Coronary artery (tissue), 2 donors: ENCODE data around the gene NPFF.
A peak's percentile ranks its signal among the peaks of the same experiment; 100 is the strongest.
"Not testable (repeated sequence)": the region's sequence is repeated elsewhere in the genome, so short reads cannot be mapped to it uniquely, and the experiment has no call there.

Experiments used
- DNase-seq: peaks from one replicate; pipeline ENCODE4 v3.0.0-alpha.2; 2017; ENCODE audit warnings: low spot score
- H3K27ac ChIP-seq, 2 donors: fragments of 200-600 bp; sonication (generic); one replicate each; pipeline ENCODE4 v1.5.1; 2016 to 2019
- H3K4me3 ChIP-seq: fragments of 200-600 bp; sonication (generic); 2 replicates; pipeline ENCODE4 v1.5.1; 2016; ENCODE audit warnings: mild to moderate bottlenecking, moderate library complexity
- CTCF ChIP-seq: fragments of 200-600 bp; sonication (generic); IDR thresholded peaks from one replicate; pipeline ENCODE4 v1.5.1; 2019; ENCODE audit warnings: antibody characterized with exemption

The NPFF gene

GRCh38 chr12:53506881-53507602 is at the start of gene NPFF:
Gene NPFF, minus strand, starts transcription at chr12:53507484. Its CDS starts 10 bp downstream, at chr12:53507474.
- H3K27ac ChIP-seq: peak within 1 kb of the TSS; percentile 42 to 99
- DNase-seq: no peak

GRCh38 chr12:53552361-53553327 is 45.4 kb upstream of the NPFF start:
- Histone ChIP-seq H3K27ac (no peak overlapping the region), H3K4me3 (no peak overlapping the region)
- TF ChIP-seq CTCF: no peak
- no peak for DNase-seq

More at GRCh38 chr12:53506881-53507602, at the start of gene NPFF:
- no peak for TF ChIP-seq CTCF
- H3K4me3 ChIP-seq: no peak within 1 kb of the TSS

- no peak overlapping the region for H3K27ac ChIP-seq
- TF ChIP-seq CTCF: no peak
- no peak for DNase-seq
- no peak overlapping the region for H3K4me3 ChIP-seq
These were observed 44.6 kb upstream of the NPFF start for GRCh38 chr12:53551889-53552291.

GRCh38 chr12:53550595-53550994 is 43.3 kb upstream of the NPFF start:
- Histone ChIP-seq H3K27ac (no peak overlapping the region), H3K4me3 (no peak overlapping the region)
- DNase-seq: no peak
- TF ChIP-seq CTCF: no peak

- H3K4me3 ChIP-seq, DNase-seq, H3K27ac ChIP-seq: not testable (repeated sequence)
These were observed 42.8 kb upstream of the NPFF start for GRCh38 chr12:53550131-53550530.

GRCh38 chr12:53548354-53548753 is 41.1 kb upstream of the NPFF start:
- not testable (repeated sequence) for H3K27ac ChIP-seq, DNase-seq, H3K4me3 ChIP-seq

- DNase-seq: no peak
- TF ChIP-seq CTCF: peak; percentile 83
- Histone ChIP-seq H3K4me3 (no peak overlapping the region), H3K27ac (peak overlapping the region; percentile 49 to 71)
These were observed 36.3 kb upstream of the NPFF start for GRCh38 chr12:53543539-53543938.
